ENCODE measurements around the gene ZNF423.
A peak's percentile ranks its signal among the peaks of the same experiment; 100 is the strongest.

Gene ZNF423

DNA sequence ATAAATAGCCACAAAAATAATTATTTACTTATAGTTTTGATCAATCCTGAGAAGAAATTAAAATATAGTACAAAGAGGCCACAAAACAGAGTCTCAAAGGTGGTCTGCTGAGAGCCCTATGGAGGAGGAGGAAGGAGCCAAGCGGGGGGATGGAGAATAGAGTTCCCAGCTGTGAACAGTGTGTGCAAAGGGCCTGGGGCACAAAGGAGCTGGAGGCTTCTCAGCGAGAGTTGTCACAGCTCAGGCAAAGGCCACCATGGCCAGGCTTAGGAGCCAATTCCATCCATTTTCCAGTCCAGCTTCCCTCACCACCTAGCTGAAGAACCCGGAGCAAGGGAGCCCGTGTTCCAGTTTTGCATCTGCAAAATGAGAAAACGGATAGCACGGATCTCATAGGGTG is 5.4 kb upstream of the ZNF423 start:
- Histone ChIP-seq H3K27ac (ENCODE audit: low read length, poor library complexity, severe bottlenecking) (no peak overlapping the region), H3K4me1 (ENCODE audit: control insufficient read depth, insufficient read depth, low read depth, low read length) (peaks cover 20% of the 10 kb centered on the region), H3K18ac (ENCODE audit: low read depth in 1 of 2, low read length in 2 of 2) (no peak overlapping the region), H4K91ac (ENCODE audit: low read length) (no peak overlapping the region), H3K23ac (ENCODE audit: low read length in 2 of 2) (no peak overlapping the region), H2BK15ac (ENCODE audit: low read depth, poor library complexity, severe bottlenecking) (no peak overlapping the region), H3K4me3 (ENCODE audit: insufficient read depth in 1 of 2, low read depth in 1 of 2, low read length in 2 of 2) (no peak overlapping the region), H2BK5ac (ENCODE audit: low read depth, low read length, poor library complexity, severe bottlenecking) (no peak overlapping the region), H3K27me3 (ENCODE audit: control insufficient read depth in 1 of 2, insufficient read depth in 1 of 2, low read length in 2 of 2) (peaks cover 36 to 38% of the 10 kb centered on the region in 2 experiments), H3K4me2 (ENCODE audit: low read length, poor library complexity, severe bottlenecking) (no peak overlapping the region), H2AK5ac (ENCODE audit: low read length, severe bottlenecking) (no peak overlapping the region), H2AFZ (ENCODE audit: low read depth, low read length) (no peak overlapping the region), H3K79me1 (replicated peaks; ENCODE audit: low read length, poor library complexity, severe bottlenecking) (no peaks in the 10 kb centered on the region), H2BK120ac (ENCODE audit: low read depth, low read length) (no peak overlapping the region), H3K4ac (ENCODE audit: low read depth in 1 of 2, low read length in 2 of 2) (no peak overlapping the region), H3K36me3 (ENCODE audit: control insufficient read depth in 1 of 2, insufficient read depth in 2 of 2, low read depth in 1 of 2, low read length in 2 of 2) (no peaks in the 10 kb centered on the region), H2BK12ac (ENCODE audit: low read length in 2 of 2) (no peak overlapping the region), H4K8ac (ENCODE audit: low read length) (no peak overlapping the region), H3K9me3 (ENCODE audit: control insufficient read depth, low read length) (no peaks in the 10 kb centered on the region), H3K9ac (ENCODE audit: low read length) (no peak overlapping the region), H3K14ac (ENCODE audit: low read length in 2 of 2) (no peak overlapping the region)
- DNase-seq = no peak
- 88% methylated on average over 6 of the region's 6 CpGs for WGBS

- Histone ChIP-seq H3K9ac (ENCODE audit: low read length) (no peak overlapping the region), H3K27me3 (ENCODE audit: control insufficient read depth in 1 of 2, insufficient read depth in 1 of 2, low read length in 2 of 2) (peaks cover 36 to 38% of the 10 kb centered on the region in 2 experiments), H3K4me1 (ENCODE audit: control insufficient read depth, insufficient read depth, low read depth, low read length) (peaks cover 22% of the 10 kb centered on the region), H3K18ac (ENCODE audit: low read depth in 1 of 2, low read length in 2 of 2) (no peak overlapping the region), H2BK5ac (ENCODE audit: low read depth, low read length, poor library complexity, severe bottlenecking) (no peak overlapping the region), H2AFZ (ENCODE audit: low read depth, low read length) (no peak overlapping the region), H3K4me2 (ENCODE audit: low read length, poor library complexity, severe bottlenecking) (no peak overlapping the region), H3K14ac (ENCODE audit: low read length in 2 of 2) (no peak overlapping the region), H3K9me3 (ENCODE audit: control insufficient read depth, low read length) (no peaks in the 10 kb centered on the region), H2BK120ac (ENCODE audit: low read depth, low read length) (no peak overlapping the region), H4K91ac (ENCODE audit: low read length) (no peak overlapping the region), H3K36me3 (ENCODE audit: control insufficient read depth in 1 of 2, insufficient read depth in 2 of 2, low read depth in 1 of 2, low read length in 2 of 2) (no peaks in the 10 kb centered on the region), H2BK12ac (ENCODE audit: low read length in 2 of 2) (no peak overlapping the region), H2AK5ac (ENCODE audit: low read length, severe bottlenecking) (no peak overlapping the region), H3K79me1 (replicated peaks; ENCODE audit: low read length, poor library complexity, severe bottlenecking) (no peaks in the 10 kb centered on the region), H3K4ac (ENCODE audit: low read depth in 1 of 2, low read length in 2 of 2) (no peak overlapping the region), H2BK15ac (ENCODE audit: low read depth, poor library complexity, severe bottlenecking) (no peak overlapping the region), H3K4me3 (ENCODE audit: insufficient read depth in 1 of 2, low read depth in 1 of 2, low read length in 2 of 2) (no peak overlapping the region), H3K27ac (ENCODE audit: low read length, poor library complexity, severe bottlenecking) (no peak overlapping the region), H3K23ac (ENCODE audit: low read length in 2 of 2) (no peak overlapping the region), H4K8ac (ENCODE audit: low read length) (no peak overlapping the region)
- 69% methylated on average over 1 of the region's 2 CpGs for WGBS
- no peak for DNase-seq
These were observed 4.7 kb upstream of the ZNF423 start for GRCh38 chr16:49860593-49860992.

GRCh38 chr16:49859125-49859811 is 3.4 kb upstream of the ZNF423 start:
- Histone ChIP-seq H3K4me2 (ENCODE audit: low read length, poor library complexity, severe bottlenecking) (peak overlapping the region; percentile 97), H4K8ac (ENCODE audit: low read length) (peak overlapping the region; percentile 57), H2BK120ac (ENCODE audit: low read depth, low read length) (no peak overlapping the region), H3K79me1 (replicated peaks; ENCODE audit: low read length, poor library complexity, severe bottlenecking) (peaks cover 2% of the 10 kb centered on the region), H3K27ac (ENCODE audit: low read length, poor library complexity, severe bottlenecking) (no peak overlapping the region), H3K23ac (ENCODE audit: low read length in 2 of 2) (no peak overlapping the region), H2BK5ac (ENCODE audit: low read depth, low read length, poor library complexity, severe bottlenecking) (no peak overlapping the region), H3K18ac (ENCODE audit: low read depth in 1 of 2, low read length in 2 of 2) (peak overlapping the region; percentile 41 to 55), H3K14ac (ENCODE audit: low read length in 2 of 2) (no peak overlapping the region), H2BK12ac (ENCODE audit: low read length in 2 of 2) (peak overlapping the region in 1 of 2 experiments; percentile 19), H4K91ac (ENCODE audit: low read length) (no peak overlapping the region), H3K4ac (ENCODE audit: low read depth in 1 of 2, low read length in 2 of 2) (no peak overlapping the region), H3K36me3 (ENCODE audit: control insufficient read depth in 1 of 2, insufficient read depth in 2 of 2, low read depth in 1 of 2, low read length in 2 of 2) (no peaks in the 10 kb centered on the region), H2BK15ac (ENCODE audit: low read depth, poor library complexity, severe bottlenecking) (peak overlapping the region; percentile 63), H3K9ac (ENCODE audit: low read length) (peak overlapping the region; percentile 59), H2AFZ (ENCODE audit: low read depth, low read length) (no peak overlapping the region), H3K4me1 (ENCODE audit: control insufficient read depth, insufficient read depth, low read depth, low read length) (peaks cover 25% of the 10 kb centered on the region), H3K27me3 (ENCODE audit: control insufficient read depth in 1 of 2, insufficient read depth in 1 of 2, low read length in 2 of 2) (peaks cover 28 to 32% of the 10 kb centered on the region in 2 experiments), H3K9me3 (ENCODE audit: control insufficient read depth, low read length) (no peaks in the 10 kb centered on the region), H2AK5ac (ENCODE audit: low read length, severe bottlenecking) (no peak overlapping the region), H3K4me3 (ENCODE audit: insufficient read depth in 1 of 2, low read depth in 1 of 2, low read length in 2 of 2) (peak overlapping the region; percentile 56 to 78)
- WGBS = 9% methylated on average over 28 of the region's 30 CpGs
- DNase-seq = peak; percentile 30

DNA sequence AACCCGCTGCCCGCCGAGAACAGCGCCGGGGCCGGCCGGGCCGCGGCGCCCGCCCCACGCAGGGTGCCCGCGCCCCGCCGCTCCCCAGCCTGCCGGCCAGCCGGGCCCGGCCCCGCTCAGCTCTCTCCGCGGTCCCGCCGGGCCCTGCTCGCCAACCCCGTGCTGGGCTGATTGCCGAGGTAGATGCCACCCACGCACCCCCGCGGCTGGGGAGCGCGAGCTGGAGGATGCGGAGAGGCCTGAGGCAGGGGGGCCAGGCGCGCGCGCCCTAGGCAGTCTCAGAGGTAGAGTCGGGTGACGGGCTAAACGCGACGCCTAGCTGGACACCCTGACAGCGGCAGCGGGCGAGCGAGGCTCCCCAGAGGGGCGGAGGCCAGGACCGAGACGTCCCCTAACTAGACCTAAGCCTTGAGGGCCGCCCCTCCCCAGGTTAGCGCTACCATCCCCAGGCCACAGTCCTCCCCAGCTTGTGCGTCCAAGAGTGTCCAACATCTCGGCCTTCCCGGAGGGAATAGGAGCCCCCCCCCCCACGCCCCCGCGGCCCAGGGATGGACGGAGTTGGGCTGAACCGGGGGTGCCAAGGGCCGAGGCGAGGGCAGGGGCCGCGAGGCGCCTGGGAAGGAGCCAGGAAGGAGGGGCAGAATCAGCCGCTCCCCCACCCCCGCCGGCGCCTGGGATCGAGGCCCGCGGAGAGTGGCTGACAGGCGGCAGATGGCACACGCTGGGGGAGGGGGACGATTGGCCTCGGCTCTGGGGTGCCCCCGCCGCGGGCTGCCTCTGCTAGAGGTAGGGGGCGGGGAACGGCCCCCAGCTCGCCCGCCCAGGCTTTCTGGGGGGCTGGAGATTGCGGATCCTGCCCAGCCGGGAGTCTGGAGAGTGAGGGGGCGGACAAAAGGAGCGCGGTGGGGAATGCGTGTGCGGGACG is 2.5 kb upstream of the ZNF423 start:
- WGBS = 1% methylated on average over 70 of the region's 90 CpGs
- no peak overlapping the region for H3K27ac ChIP-seq (ENCODE audit: low read length, poor library complexity, severe bottlenecking)
- H3K4me3 ChIP-seq (ENCODE audit: insufficient read depth in 1 of 2, low read depth in 1 of 2, low read length in 2 of 2) = peak overlapping the region; percentile 56 to 78
- peak overlapping the region; percentile 86 for H2AFZ ChIP-seq (ENCODE audit: low read depth, low read length)
- no peaks in the 10 kb centered on the region for H3K9me3 ChIP-seq (ENCODE audit: control insufficient read depth, low read length)
- peaks cover 29% of the 10 kb centered on the region for H3K4me1 ChIP-seq (ENCODE audit: control insufficient read depth, insufficient read depth, low read depth, low read length)
- DNase-seq = peak; percentile 35
- peak overlapping the region; percentile 59 for H3K9ac ChIP-seq (ENCODE audit: low read length)
- no peak overlapping the region for H2BK120ac ChIP-seq (ENCODE audit: low read depth, low read length)
- peak overlapping the region; percentile 97 for H3K4me2 ChIP-seq (ENCODE audit: low read length, poor library complexity, severe bottlenecking)
- peak overlapping the region in 1 of 2 experiments; percentile 19 for H2BK12ac ChIP-seq (ENCODE audit: low read length in 2 of 2)
- H4K91ac ChIP-seq (ENCODE audit: low read length) = no peak overlapping the region
- H3K36me3 ChIP-seq (ENCODE audit: control insufficient read depth in 1 of 2, insufficient read depth in 2 of 2, low read depth in 1 of 2, low read length in 2 of 2) = no peaks in the 10 kb centered on the region
- peaks cover 28 to 29% of the 10 kb centered on the region in 2 experiments for H3K27me3 ChIP-seq (ENCODE audit: control insufficient read depth in 1 of 2, insufficient read depth in 1 of 2, low read length in 2 of 2)
- H2BK15ac ChIP-seq (ENCODE audit: low read depth, poor library complexity, severe bottlenecking) = peak overlapping the region; percentile 63
- H3K14ac ChIP-seq (ENCODE audit: low read length in 2 of 2) = no peak overlapping the region
- H3K4ac ChIP-seq (ENCODE audit: low read depth in 1 of 2, low read length in 2 of 2) = no peak overlapping the region
- peak overlapping the region; percentile 41 to 72 for H3K18ac ChIP-seq (ENCODE audit: low read depth in 1 of 2, low read length in 2 of 2)
- H4K8ac ChIP-seq (ENCODE audit: low read length) = peak overlapping the region; percentile 69
- H3K23ac ChIP-seq (ENCODE audit: low read length in 2 of 2) = peak overlapping the region in 1 of 2 experiments; percentile 89
- no peak overlapping the region for H2AK5ac ChIP-seq (ENCODE audit: low read length, severe bottlenecking)
- no peak overlapping the region for H2BK5ac ChIP-seq (ENCODE audit: low read depth, low read length, poor library complexity, severe bottlenecking)
- peaks cover 2% of the 10 kb centered on the region for H3K79me1 ChIP-seq (replicated peaks; ENCODE audit: low read length, poor library complexity, severe bottlenecking)

Measured in mesenchymal stem cell (in vitro differentiated cells and primary cell).